ENCODE results near the gene TP53I11.

GRCh38 chr11:44927174-44927661 lies 23.5 kb downstream of the TP53I11 start:
- TF ChIP-seq CTCF (IDR thresholded peaks at IDR 0.05) (peak in 1 of 3 donors; percentile 73), POLR2A (IDR thresholded peaks at IDR 0.05) (no peak)

Data from lower leg skin (tissue), 3 donors.